HG02852 (cell line): ENCODE data around the gene SFT2D3.

ENCODE experiments used
- ATAC-seq: cut with Tn5 transposase; IDR thresholded peaks from one replicate; pipeline ENCODE4 v1.9.1; 2021; ENCODE audit warnings: mild to moderate bottlenecking, moderate library complexity; ENCODE audit not compliant: unreplicated experiment

SFT2D3 gene

DNA sequence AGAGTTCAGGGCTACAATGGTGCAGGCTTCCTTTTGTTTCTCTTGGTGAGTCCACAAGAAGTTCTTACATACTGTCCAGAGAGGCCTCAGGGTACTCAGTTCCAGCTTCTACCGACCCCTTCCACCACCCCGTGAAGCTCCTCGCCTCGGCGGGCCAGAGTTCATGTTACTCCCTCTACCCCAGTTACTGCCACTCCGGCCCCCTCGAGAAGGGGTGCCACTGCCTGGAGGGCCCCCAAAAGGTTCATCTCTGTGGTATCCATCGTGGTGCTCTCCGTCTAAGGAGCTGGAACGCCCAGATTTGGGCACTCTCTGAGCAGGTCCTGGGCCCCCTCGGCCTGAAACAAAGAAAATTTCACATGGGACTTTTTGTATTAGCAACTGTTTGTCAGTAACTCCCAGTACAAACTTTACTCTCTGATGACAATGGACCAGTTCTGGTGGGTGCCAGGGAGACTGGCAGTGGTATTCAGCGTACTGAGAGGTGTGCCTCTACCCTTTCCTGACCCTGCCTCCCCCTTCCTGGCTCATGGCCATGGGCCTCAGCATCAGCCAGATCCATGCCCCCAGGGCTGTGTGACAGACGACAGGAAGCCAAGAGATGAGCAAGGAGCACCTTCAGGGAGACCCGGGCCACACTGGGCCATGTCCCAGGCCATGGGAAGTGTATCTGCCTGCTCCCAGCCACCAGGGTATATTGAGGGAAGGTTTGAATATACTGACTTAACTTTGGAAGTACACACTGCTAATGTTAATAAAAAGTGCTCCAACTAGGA lies 5.1 kb downstream of the SFT2D3 start:
- ATAC-seq, result no peak

DNA sequence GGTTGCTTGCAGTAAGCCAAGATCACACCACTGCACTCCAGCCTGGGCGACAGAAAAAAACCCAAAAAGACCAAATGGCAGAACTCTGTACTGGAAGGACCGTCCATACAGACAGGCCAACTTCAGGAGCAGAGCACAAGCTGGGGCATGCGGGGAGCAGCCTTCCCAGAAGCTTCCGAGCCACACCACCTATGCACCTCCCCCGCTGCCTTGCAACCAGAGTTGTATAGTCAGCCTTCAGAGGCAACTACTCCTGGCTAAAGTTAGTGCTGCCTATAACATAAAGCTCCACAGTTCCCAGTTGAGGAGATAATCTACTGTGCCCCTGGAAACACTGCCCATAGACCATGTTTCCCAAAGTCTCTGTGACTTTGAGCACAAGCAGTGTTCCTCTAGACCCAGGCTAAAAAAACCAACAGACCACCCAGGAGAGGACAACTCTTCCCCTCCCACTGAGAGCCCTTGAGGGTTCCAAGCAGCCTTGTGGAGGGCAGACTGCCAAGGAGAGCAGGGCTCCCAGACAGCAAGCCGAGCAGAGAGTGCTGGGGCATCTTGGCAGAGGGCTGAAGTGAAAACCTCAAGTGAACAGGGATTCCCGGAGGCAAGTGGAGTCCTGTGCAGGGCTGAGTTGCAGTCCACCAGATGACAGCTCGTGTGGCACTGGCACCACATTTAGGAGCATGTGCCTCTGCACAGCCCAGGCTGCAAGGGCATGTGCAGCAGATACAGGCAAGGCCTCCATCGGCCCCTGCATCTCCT lies 6.8 kb downstream of the SFT2D3 start:
- ATAC-seq, result no peak

DNA sequence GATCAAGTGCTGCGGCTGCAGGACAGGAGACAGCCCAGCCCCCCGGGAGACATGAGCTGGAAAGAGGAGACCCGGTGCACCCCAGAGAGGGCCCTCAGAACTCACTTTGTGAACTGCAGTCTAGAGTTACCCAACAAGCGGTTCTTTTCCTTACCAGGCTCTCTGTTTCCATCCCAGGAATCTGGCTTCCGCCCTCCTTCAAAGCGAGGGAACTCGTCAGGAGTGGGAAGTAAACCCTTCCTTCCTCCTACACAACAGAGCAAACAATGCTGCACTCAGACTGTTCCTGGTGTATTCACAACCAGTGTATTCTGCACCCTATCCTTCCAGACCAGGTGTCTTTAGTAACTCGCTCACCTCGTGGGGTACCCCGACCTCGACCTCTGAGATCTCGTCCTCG lies 8.0 kb downstream of the SFT2D3 start:
- no peak for ATAC-seq

DNA sequence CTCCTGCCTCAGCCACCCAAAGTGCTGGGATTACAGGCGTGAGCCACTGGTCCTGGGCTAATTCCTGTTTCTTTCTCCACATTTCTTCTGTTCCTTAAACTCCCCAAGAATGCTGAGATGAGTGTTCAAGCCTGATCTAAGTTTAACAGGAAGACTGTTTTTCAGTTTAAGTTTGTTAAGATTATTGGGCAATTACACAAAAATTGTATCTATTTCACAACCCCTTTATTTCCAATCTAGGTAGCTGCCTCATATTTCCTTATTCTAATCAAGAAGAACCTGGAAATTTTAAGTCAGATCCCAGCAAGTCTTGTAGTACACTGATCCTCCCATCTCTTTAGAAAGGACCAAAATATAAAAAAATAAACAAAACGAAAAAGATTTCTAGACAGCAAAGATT lies 11.7 kb downstream of the SFT2D3 start:
- no peak for ATAC-seq

DNA sequence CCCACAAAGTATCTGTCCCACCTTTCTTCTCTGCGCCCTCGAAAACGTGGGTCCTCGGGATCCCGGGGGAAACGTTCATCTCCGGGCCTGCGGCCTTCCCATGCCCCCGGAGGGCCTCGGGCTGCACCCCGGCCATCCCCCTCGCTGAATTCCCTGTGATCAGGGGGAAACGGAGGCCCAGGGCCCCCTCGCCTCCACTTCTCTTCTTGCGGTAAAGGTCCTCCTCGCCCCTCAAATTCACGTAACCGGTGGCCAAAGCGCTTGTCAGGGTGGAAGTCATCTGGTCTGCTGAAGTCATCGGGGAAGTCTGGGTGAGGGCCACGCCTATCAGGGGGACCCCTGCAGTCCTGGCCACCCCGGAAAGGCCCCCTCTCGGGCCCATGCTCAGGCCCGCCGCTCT lies 12.3 kb downstream of the SFT2D3 start:
- no peak for ATAC-seq

DNA sequence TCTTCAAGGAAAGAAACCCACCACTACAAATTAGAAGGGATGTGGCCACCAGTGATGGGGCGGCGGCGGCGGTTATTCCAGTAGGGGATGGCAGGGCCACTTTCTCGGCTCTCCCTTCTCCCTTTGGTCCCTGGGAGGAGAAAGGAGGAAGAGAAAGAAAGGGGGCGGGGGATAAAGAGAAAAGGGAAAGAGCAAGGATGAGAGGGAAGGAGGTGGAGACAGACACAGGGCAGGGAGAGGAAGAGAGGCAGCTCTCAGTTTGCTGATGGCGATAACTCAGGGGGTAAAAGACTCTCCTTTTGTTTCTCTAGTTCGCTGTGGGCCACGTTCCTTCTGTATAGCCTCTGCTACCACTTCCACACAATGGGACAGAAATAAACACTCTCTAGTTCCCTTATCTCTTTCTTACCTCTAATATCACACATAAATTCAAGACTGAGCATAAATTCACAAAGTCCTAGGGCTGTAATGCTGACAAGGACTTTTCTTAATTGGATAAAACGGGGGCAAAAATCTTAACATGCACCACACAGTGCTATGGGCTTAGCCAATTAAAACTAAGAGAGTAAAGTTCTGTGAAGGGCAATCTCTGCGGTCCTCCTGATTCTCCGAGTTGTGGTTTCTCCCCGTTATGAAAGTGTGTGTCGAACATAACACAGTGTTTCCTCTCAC lies 14.6 kb downstream of the SFT2D3 start:
- no peak for ATAC-seq

- ATAC-seq, result no peak
Measured at GRCh38 chr2:127718271-127718670, 17.0 kb downstream of the SFT2D3 start.

- ATAC-seq, result no peak
Measured at GRCh38 chr2:127719301-127720218, 18.3 kb downstream of the SFT2D3 start.

GRCh38 chr2:127721311-127721977 lies 20.1 kb downstream of the SFT2D3 start:
- no peak for ATAC-seq

DNA sequence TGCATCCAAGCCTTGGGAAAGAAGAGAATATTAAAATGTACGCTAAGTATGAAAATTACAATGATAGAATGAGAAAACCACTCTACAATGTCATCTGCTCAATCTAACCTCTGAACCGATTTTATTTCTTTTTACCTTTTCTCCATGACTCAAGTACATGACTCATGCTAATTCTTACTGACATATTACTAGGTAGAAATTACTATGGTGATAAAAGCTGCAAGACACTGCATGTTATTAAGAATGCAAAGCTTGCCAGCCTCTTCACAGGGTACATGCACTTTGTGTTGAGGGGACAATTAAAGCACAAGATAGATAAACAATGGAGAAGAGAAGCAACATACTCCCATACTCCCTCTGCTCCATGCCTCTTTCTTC lies 20.7 kb downstream of the SFT2D3 start:
- ATAC-seq, result no peak

GRCh38 chr2:127722807-127723206 lies 21.5 kb downstream of the SFT2D3 start:
- no peak for ATAC-seq

DNA sequence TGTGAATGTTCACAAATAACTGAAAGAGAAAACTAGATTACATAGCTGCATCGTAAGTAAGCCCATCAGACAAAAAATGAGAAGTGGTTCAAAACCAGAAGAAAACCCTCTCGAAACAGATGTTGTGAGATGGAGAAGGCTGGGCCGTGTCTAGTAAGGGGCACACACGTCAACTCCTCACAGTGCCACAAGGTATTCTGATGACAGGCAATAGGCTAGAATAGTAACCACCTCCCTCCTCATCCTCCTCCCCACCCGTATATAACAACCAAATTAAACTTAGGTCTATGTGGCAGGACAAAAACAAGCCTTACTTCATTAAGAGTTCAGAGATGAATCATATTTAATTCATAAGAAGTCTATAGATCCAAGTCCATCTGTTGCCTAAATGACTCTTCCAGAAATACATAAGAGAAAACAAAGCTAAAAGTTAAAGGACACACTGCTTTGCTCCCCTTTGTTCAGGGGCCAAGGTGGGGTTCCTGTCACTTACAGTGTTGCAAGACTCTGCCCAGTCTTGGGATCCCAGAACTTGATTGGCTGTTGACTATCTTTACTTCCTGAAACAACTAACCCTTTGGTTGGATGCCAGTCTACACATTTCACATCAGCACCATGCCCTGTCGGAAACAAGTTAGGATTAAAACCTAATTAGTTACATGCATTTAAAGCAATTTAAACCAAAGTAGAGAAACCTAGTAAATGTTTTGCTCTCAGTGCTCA lies 25.0 kb downstream of the SFT2D3 start:
- ATAC-seq, result no peak

- ATAC-seq, result no peak
Measured at GRCh38 chr2:127733113-127733815, 32.0 kb downstream of the SFT2D3 start.

GRCh38 chr2:127733816-127734537 lies 32.7 kb downstream of the SFT2D3 start:
- ATAC-seq, result no peak

DNA sequence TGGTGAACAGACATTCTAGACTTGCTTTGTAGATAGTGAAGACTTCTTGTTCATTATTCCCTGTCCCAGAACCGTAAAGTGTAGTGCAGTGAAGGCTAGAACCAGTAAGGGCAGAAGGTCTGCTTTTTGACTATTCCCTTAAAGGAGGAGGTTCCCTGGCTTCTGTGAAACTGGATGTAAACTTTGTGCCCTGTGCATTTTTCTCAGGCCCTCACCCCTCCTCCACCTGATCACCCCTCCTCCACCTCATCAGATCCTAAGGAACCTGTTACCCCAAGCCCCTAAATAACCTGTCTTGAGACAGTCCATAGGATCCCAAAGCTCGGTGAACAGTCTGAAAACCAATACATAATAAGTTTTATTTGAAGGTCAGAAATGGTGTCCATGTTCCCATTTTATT lies 33.7 kb downstream of the SFT2D3 start:
- ATAC-seq, result no peak

GRCh38 chr2:127735537-127736399 lies 34.5 kb downstream of the SFT2D3 start:
- ATAC-seq, result no peak

GRCh38 chr2:127737892-127738291 lies 36.6 kb downstream of the SFT2D3 start:
- no peak for ATAC-seq
